DMS153 (cell line): ENCODE measurements around the gene NEGR1.

ENCODE experiments used
- DNase-seq: peaks from one replicate; lab custom pipeline; 2025; lab: John Stamatoyannopoulos, UW

The NEGR1 gene

GRCh38 chr1:71562298-71562697, 720.0 kb downstream of the NEGR1 start:
- DNase-seq: no peak

GRCh38 chr1:71561729-71562128, 720.6 kb downstream of the NEGR1 start:
- DNase-seq: no peak

GRCh38 chr1:71561206-71561605, 721.1 kb downstream of the NEGR1 start:
- DNase-seq: no peak

GRCh38 chr1:71559880-71560279, 722.5 kb downstream of the NEGR1 start:
- DNase-seq: no peak

GRCh38 chr1:71557138-71557537, 725.2 kb downstream of the NEGR1 start:
- DNase-seq: no peak

GRCh38 chr1:71548398-71548890, 733.9 kb downstream of the NEGR1 start:
- DNase-seq: no peak

GRCh38 chr1:71542155-71542554, 740.2 kb downstream of the NEGR1 start:
- DNase-seq: no peak

- no peak for DNase-seq
Observed at GRCh38 chr1:71533950-71534349, 748.4 kb downstream of the NEGR1 start.

- no peak for DNase-seq
Observed at GRCh38 chr1:71532343-71532742, 750.0 kb downstream of the NEGR1 start.

- no peak for DNase-seq
Observed at GRCh38 chr1:71526824-71527223, 755.5 kb downstream of the NEGR1 start.

GRCh38 chr1:71522721-71523120, 759.6 kb downstream of the NEGR1 start:
- DNase-seq: no peak

GRCh38 chr1:71521655-71522264, 760.6 kb downstream of the NEGR1 start:
- DNase-seq: peak; percentile 30

GRCh38 chr1:71511505-71511904, 770.8 kb downstream of the NEGR1 start:
- DNase-seq: no peak

- no peak for DNase-seq
Observed at GRCh38 chr1:71510725-71511124, 771.6 kb downstream of the NEGR1 start.

- DNase-seq: no peak
Observed at GRCh38 chr1:71509051-71509595, 773.2 kb downstream of the NEGR1 start.

- DNase-seq: no peak
Observed at GRCh38 chr1:71502006-71502405, 780.3 kb downstream of the NEGR1 start.

GRCh38 chr1:71498542-71498941, 783.8 kb downstream of the NEGR1 start:
- no peak for DNase-seq

- DNase-seq: no peak
Observed at GRCh38 chr1:71494163-71494562, 788.2 kb downstream of the NEGR1 start.

GRCh38 chr1:71492298-71493041, 789.9 kb downstream of the NEGR1 start:
- DNase-seq: no peak

- no peak for DNase-seq
Observed at GRCh38 chr1:71490432-71490831, 791.9 kb downstream of the NEGR1 start.

- DNase-seq: no peak
Observed at GRCh38 chr1:71488555-71489252, 793.6 kb downstream of the NEGR1 start.

- peak; percentile 62 for DNase-seq
Observed at GRCh38 chr1:71473331-71473730, 809.0 kb downstream of the NEGR1 start.

GRCh38 chr1:71465093-71465492, 817.2 kb downstream of the NEGR1 start:
- DNase-seq: no peak
